GM12891 (cell line): ENCODE measurements around the gene MRGPRX2.

Experiments
- POLR2A ChIP-seq: IDR thresholded peaks from 2 replicates; pipeline ENCODE4 v1.6.1; 2011; ENCODE audit warnings: low read depth, low read length, control low read depth
- POLR2AphosphoS5 ChIP-seq: IDR thresholded peaks from 2 replicates; pipeline ENCODE4 v1.6.1; 2011; ENCODE audit warnings: low read depth, low read length, control low read depth

DNA sequence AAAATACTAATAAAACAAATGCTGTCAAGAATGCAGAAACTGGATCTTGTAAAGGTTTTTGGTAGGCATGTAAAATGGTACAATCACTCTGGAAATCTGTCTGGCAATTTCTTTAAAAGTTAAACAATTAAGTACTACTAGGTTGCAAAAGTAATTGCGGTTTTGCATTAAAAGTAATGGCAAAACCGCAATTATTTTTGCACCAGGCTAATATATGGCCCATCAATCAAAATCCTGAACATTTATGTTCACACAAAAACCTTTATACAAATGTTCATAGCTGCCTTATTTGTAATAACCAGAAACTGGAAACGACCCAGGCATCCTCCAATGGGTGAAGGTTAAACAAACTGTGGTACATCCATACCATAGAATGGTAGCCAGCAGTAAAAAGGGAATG lies 31.8 kb upstream of the MRGPRX2 start:
- TF ChIP-seq POLR2A (no peak), POLR2AphosphoS5 (no peak)
